GM18519 (cell line): ENCODE data around the gene UTP11.
"Not testable (repeated sequence)": the region's sequence is repeated elsewhere in the genome, so short reads cannot be mapped to it uniquely, and the experiment has no call there.

Experiments
- ATAC-seq: cut with Tn5 transposase; IDR thresholded peaks from one replicate; pipeline ENCODE4 v1.9.1; 2021; ENCODE audit warnings: mild to moderate bottlenecking, moderate library complexity; ENCODE audit not compliant: unreplicated experiment, low FRiP score

UTP11 gene

GRCh38 chr1:38012363-38013226, at the start of gene UTP11:
TSS of gene UTP11 (plus strand) at chr1:38012734. CDS start at chr1:38012803, 69 bp downstream.
- peak; percentile 90 for ATAC-seq

GRCh38 chr1:37964106-37964505, 48.4 kb upstream of the UTP11 start:
- ATAC-seq: not testable (repeated sequence)

- no peak for ATAC-seq
Observed at GRCh38 chr1:37965301-37965700, 47.2 kb upstream of the UTP11 start.

GRCh38 chr1:37973684-37974083, 38.9 kb upstream of the UTP11 start:
- ATAC-seq: not testable (repeated sequence)

- ATAC-seq: no peak
Observed at GRCh38 chr1:37974567-37974966, 38.0 kb upstream of the UTP11 start.

GRCh38 chr1:37975083-37975482, 37.5 kb upstream of the UTP11 start:
- ATAC-seq: not testable (repeated sequence)

- no peak for ATAC-seq
Observed at GRCh38 chr1:37978541-37978940, 34.0 kb upstream of the UTP11 start.

- no peak for ATAC-seq
Observed at GRCh38 chr1:37983546-37983945, 29.0 kb upstream of the UTP11 start.

- ATAC-seq: no peak
Observed at GRCh38 chr1:37987679-37988078, 24.9 kb upstream of the UTP11 start.

GRCh38 chr1:37989361-37989930, 23.1 kb upstream of the UTP11 start:
- peak; percentile 17 for ATAC-seq

- no peak for ATAC-seq
Observed at GRCh38 chr1:37994886-37995566, 17.5 kb upstream of the UTP11 start.

GRCh38 chr1:37995751-37996345, 16.7 kb upstream of the UTP11 start:
- ATAC-seq: no peak

GRCh38 chr1:37997256-37998088, 15.1 kb upstream of the UTP11 start:
- no peak for ATAC-seq

- no peak for ATAC-seq
Observed at GRCh38 chr1:37998089-37998808, 14.3 kb upstream of the UTP11 start.

GRCh38 chr1:37998913-37999429, 13.6 kb upstream of the UTP11 start:
- no peak for ATAC-seq

GRCh38 chr1:37999430-38000232, 12.9 kb upstream of the UTP11 start:
- no peak for ATAC-seq

- no peak for ATAC-seq
Observed at GRCh38 chr1:38000233-38000528, 12.4 kb upstream of the UTP11 start.

- no peak for ATAC-seq
Observed at GRCh38 chr1:38000529-38001455, 11.7 kb upstream of the UTP11 start.
